HG03039 (cell line): Measurements from ENCODE around the gene MAP4K2.

Experiments used
- ATAC-seq: cut with Tn5 transposase; IDR thresholded peaks from one replicate; pipeline ENCODE4 v1.9.1; 2021; ENCODE audit warnings: mild to moderate bottlenecking, moderate library complexity; ENCODE audit not compliant: unreplicated experiment

Gene MAP4K2

GRCh38 chr11:64742087-64742888 lies 60.7 kb downstream of the MAP4K2 start:
- no peak for ATAC-seq

GRCh38 chr11:64741375-64742086 lies 61.5 kb downstream of the MAP4K2 start:
- no peak for ATAC-seq

GRCh38 chr11:64739871-64740270 lies 63.1 kb downstream of the MAP4K2 start:
- ATAC-seq = no peak

- no peak for ATAC-seq
These were observed 66.4 kb downstream of the MAP4K2 start for GRCh38 chr11:64736654-64737053.

GRCh38 chr11:64735725-64736259 lies 67.2 kb downstream of the MAP4K2 start:
- no peak for ATAC-seq
